Placental pericyte (primary cell): ENCODE data around the gene SH2D2A. TPM values are rescaled to one million over a fixed set of nuclear protein-coding genes. Genes with fewer than 3 reads are reported as not detected.

Source experiments
- total RNA-seq: library from RNA; depleted of rRNA; stranded (reverse); fragments of >200 nt; gene quantifications from 2 replicates; pipeline ENCODE4 v1.2.3, GENCODE V29; 2012

Gene SH2D2A
- total RNA-seq, result 0.14 TPM in 1 of 2 replicates, not detected in the other

GRCh38 chr1:156816561-156817328, at the start of gene SH2D2A:
SH2D2A (minus strand) TSS chr1:156816848; CDS start chr1:156816708, 140 bp downstream.

GRCh38 chr1:156860628-156861423, 44.2 kb upstream of the SH2D2A start, which contains the start of gene NTRK1:
NTRK1 (plus strand) TSS chr1:156860865; CDS start chr1:156860935, 70 bp downstream.

GRCh38 chr1:156858959-156859522, 42.4 kb upstream of the SH2D2A start, which contains the start of gene INSRR:
INSRR (minus strand) TSS chr1:156859117; CDS start chr1:156858621, 496 bp downstream.

GRCh38 chr1:156767101-156767878, 49.4 kb downstream of the SH2D2A start, which contains the start of gene PRCC:
PRCC (plus strand) TSS chr1:156767535; CDS start chr1:156767772, 237 bp downstream.

Other genes with a start within 250 kb of the SH2D2A start
- gene IQGAP3, start 244.3 kb downstream of the SH2D2A start, total RNA-seq, result 0.88 and 62.7 TPM in 2 replicates
- gene TTC24, start 237.1 kb downstream of the SH2D2A start, total RNA-seq, result not detected in 2 replicates
- gene NAXE, start 225.1 kb downstream of the SH2D2A start, total RNA-seq, result 41.8 and 56.4 TPM in 2 replicates
- gene GPATCH4, start 215.4 kb downstream of the SH2D2A start, total RNA-seq, result 14.7 and 17.8 TPM in 2 replicates
- gene HAPLN2, start 197.4 kb downstream of the SH2D2A start, total RNA-seq, result not detected in 2 replicates
- gene BCAN, start 174.7 kb downstream of the SH2D2A start, total RNA-seq, result not detected in 2 replicates
- 2.0 and 69.7 TPM in 2 replicates for gene NES, start 139.4 kb downstream of the SH2D2A start, total RNA-seq
- 1.7 and 12.7 TPM in 2 replicates for gene CRABP2, start 111.3 kb downstream of the SH2D2A start, total RNA-seq
- 6.7 and 10.1 TPM in 2 replicates for gene METTL25B, start 88.4 kb downstream of the SH2D2A start, total RNA-seq
- 18.2 and 25.9 TPM in 2 replicates for gene ISG20L2, start 88.1 kb downstream of the SH2D2A start, total RNA-seq
- 20.6 and 37.7 TPM in 2 replicates for gene MRPL24, start 75.8 kb downstream of the SH2D2A start, total RNA-seq
- 225 and 327 TPM in 2 replicates for gene HDGF, start 65.2 kb downstream of the SH2D2A start, total RNA-seq
- gene PRCC, start 49.3 kb downstream of the SH2D2A start, total RNA-seq, result 26.5 and 31.5 TPM in 2 replicates
- not detected in 2 replicates for gene INSRR, start 42.3 kb upstream of the SH2D2A start, total RNA-seq
- not detected in 2 replicates for gene NTRK1, start 44.0 kb upstream of the SH2D2A start, total RNA-seq
- 10.1 and 16.2 TPM in 2 replicates for gene PEAR1, start 76.9 kb upstream of the SH2D2A start, total RNA-seq
- 0.14 TPM in 1 of 2 replicates, not detected in the other for gene LRRC71, start 103.8 kb upstream of the SH2D2A start, total RNA-seq
- gene ARHGEF11, start 228.9 kb upstream of the SH2D2A start, total RNA-seq, result 38.1 and 48.1 TPM in 2 replicates